Testis (tissue), 5 donors: ENCODE measurements around the gene EDNRA. TPM values are rescaled to one million over a fixed set of nuclear protein-coding genes. Genes with fewer than 3 reads are reported as not detected.
A peak's percentile ranks its signal among the peaks of the same experiment; 100 is the strongest.
"Not testable (repeated sequence)": the region's sequence is repeated elsewhere in the genome, so short reads cannot be mapped to it uniquely, and the experiment has no call there.

Experiments
- DNase-seq: peaks from one replicate; pipeline ENCODE4 v3.0.0-alpha.2; 2019
- H3K27ac ChIP-seq, 2 donors: fragments of 200-600 bp; sonication (generic); one replicate each; pipeline ENCODE4 v1.5.1; 2019
- H3K27me3 ChIP-seq: fragments of 200-600 bp; sonication (generic); one replicate; pipeline ENCODE4 v1.5.1; 2019
- H3K36me3 ChIP-seq: fragments of 200-600 bp; sonication (generic); one replicate; pipeline ENCODE4 v1.5.1; 2017; ENCODE audit warnings: low read depth; ENCODE audit errors: missing control alignments
- H3K4me1 ChIP-seq: fragments of 200-600 bp; sonication (generic); one replicate; pipeline ENCODE4 v1.5.1; 2019
- H3K4me3 ChIP-seq, 2 donors: fragments of 200-600 bp; sonication (generic); one replicate each; pipeline ENCODE4 v1.5.1; 2017 to 2019
- H3K9me3 ChIP-seq: fragments of 200-600 bp; sonication (generic); one replicate; pipeline ENCODE4 v1.5.1; 2017
- CTCF ChIP-seq, 3 experiments: fragments of 450-650 bp in 2 of 3; fragments of 200-600 bp in 1 of 3; sonication (generic) in 1 of 3; IDR thresholded peaks; one replicate each; pipeline ENCODE4 v1.5.1; 2016 to 2019; ENCODE audit warnings: antibody characterized with exemption in 3 of 3, mild to moderate bottlenecking in 2 of 3, moderate library complexity in 1 of 3
- POLR2A ChIP-seq: fragments of 450-650 bp; IDR thresholded peaks from one replicate; pipeline ENCODE4 v1.6.1; 2017; ENCODE audit warnings: antibody characterized with exemption, mild to moderate bottlenecking, moderate library complexity
- WGBS, 2 donors: methylation state at CpG; one replicate each; pipeline ENCODE4 v1.1.5; 2018; 5-methylcytosine and 5-hydroxymethylcytosine counted together
- intact Hi-C: fragments of 100-400 bp; cut with DNase I; formaldehyde crosslinking; loops from one replicate; pipeline ENCODE4 v1.15.1; 2023; ENCODE audit warnings: low total_unique reads
- long read RNA-seq, 2 donors: transcript quantifications; one replicate each; lab custom pipeline, GENCODE V29; 2026
- polyA plus RNA-seq: library from polyadenylated mRNA; stranded (reverse); fragments of 350-450 nt; fragmentation: Illumina TruSeq; extraction: RNeasy Lipid Tissue Mini Kit (QIAGEN cat#74804); gene quantifications from one replicate; pipeline ENCODE4 v1.2.3, GENCODE V29; 2014; ENCODE audit warnings: low read depth, low replicate concordance; ENCODE audit not compliant: insufficient read depth
- total RNA-seq, 2 donors: library from RNA; depleted of rRNA; stranded (reverse); fragments of >200 nt; gene quantifications; one replicate each; pipeline ENCODE4 v1.2.3, GENCODE V29; 2016

Gene EDNRA
- total RNA-seq (10 to 100 TPM in 1 of 2 donors, 1 to 10 TPM in 1; 9.4 to 12.3 TPM), polyA plus RNA-seq (14.1 TPM)
- long read RNA-seq, donor 1, full-length matches to known transcripts: 16 of 23 reads
- long read RNA-seq, donor 1, partial matches to known transcripts: 7 of 23 reads
- long read RNA-seq, donor 1, other reads (novel, unspliced or antisense): 0 of 23 reads
- long read RNA-seq, donor 2, full-length matches to known transcripts: 3 of 9 reads
- long read RNA-seq, donor 2, partial matches to known transcripts: 6 of 9 reads
- long read RNA-seq, donor 2, other reads (novel, unspliced or antisense): 0 of 9 reads

DNA sequence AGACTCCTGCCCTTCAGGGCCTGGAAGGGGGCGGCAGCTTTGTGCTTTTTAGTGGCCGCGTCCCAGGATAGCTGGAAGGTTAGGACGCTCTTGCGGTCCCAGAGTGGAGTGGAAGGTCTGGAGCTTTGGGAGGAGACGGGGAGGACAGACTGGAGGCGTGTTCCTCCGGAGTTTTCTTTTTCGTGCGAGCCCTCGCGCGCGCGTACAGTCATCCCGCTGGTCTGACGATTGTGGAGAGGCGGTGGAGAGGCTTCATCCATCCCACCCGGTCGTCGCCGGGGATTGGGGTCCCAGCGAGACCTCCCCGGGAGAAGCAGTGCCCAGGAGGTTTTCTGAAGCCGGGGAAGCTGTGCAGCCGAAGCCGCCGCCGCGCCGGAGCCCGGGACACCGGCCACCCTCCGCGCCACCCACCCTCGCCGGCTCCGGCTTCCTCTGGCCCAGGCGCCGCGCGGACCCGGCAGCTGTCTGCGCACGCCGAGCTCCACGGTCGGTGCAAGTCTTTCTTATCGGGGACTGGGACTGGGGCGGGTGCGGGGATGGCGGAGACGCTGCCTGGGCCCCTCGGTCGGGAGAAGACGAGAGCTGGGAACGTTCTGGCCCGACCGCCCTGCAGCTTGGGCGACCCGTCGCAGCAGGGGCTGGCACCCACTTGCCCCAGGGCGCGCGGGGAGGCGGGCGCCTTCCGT is at the start of gene EDNRA:
Gene EDNRA, plus strand, starts transcription at position 207 of the 686 bp plus-strand sequence. CDS start 4,585 bp downstream, outside the sequence.
- TF ChIP-seq POLR2A (no peak), CTCF (IDR thresholded peaks at IDR 0.05) (no peak)
- peak within 1 kb of the TSS; percentile 82 to 92 for H3K27ac ChIP-seq
- H3K9me3 ChIP-seq: no peaks in the 10 kb centered on the region
- WGBS, 2 donors: 1 to 3% methylated on average over 12 to 63 of the region's 68 CpGs
- peak; percentile 44 for DNase-seq
- H3K4me3 ChIP-seq: peak within 1 kb of the TSS; percentile 67 to 75
- peaks cover 5% of the 10 kb centered on the region for H3K4me1 ChIP-seq
- no peaks in the 10 kb centered on the region for H3K36me3 ChIP-seq
- H3K27me3 ChIP-seq: no peaks in the 10 kb centered on the region
- intact Hi-C loops: no loop called here

- H3K4me1 ChIP-seq, H3K9me3 ChIP-seq, DNase-seq, H3K27me3 ChIP-seq, H3K36me3 ChIP-seq, H3K27ac ChIP-seq, intact Hi-C loops, H3K4me3 ChIP-seq: not testable (repeated sequence)
- 69 to 75% methylated on average over 1 of the region's 1 CpG for WGBS, 2 donors
Measured at GRCh38 chr4:147434370-147434769, 46.5 kb upstream of the EDNRA start.

DNA sequence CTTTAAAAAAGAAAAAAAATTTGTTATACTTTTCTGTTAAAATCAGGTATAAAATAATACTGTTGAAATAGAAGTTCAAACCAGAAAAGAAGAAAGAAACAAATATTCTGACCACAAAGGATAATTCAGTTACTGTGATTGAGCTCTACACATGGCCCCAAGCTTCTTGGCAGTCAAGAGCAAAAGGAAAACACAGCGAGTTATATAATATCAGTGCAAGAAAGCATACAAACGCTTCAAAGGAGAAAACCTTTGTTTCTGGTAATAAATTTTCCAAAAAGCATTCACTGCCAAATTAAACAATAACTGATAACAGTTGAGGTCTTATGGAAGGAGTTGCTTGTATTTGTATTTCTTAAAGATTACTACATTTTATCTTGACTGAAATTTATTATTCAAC is 40.5 kb upstream of the EDNRA start:
- Histone ChIP-seq H3K27ac (no peak overlapping the region), H3K4me3 (no peak overlapping the region), H3K4me1 (no peaks in the 10 kb centered on the region), H3K9me3 (no peaks in the 10 kb centered on the region), H3K27me3 (no peaks in the 10 kb centered on the region), H3K36me3 (no peaks in the 10 kb centered on the region)
- DNase-seq: no peak
- intact Hi-C loops: no loop called here
- 56 to 57% methylated on average over 2 of the region's 2 CpGs for WGBS, 2 donors
- TF ChIP-seq CTCF (IDR thresholded peaks at IDR 0.05) (no peak), POLR2A (no peak)

GRCh38 chr4:147447786-147448185 is 33.1 kb upstream of the EDNRA start:
- intact Hi-C loops: no loop called here
- Histone ChIP-seq H3K27ac (no peak overlapping the region), H3K4me1 (no peaks in the 10 kb centered on the region), H3K9me3 (no peaks in the 10 kb centered on the region), H3K27me3 (no peaks in the 10 kb centered on the region), H3K36me3 (no peaks in the 10 kb centered on the region), H3K4me3 (no peak overlapping the region)
- TF ChIP-seq POLR2A: no peak
- TF ChIP-seq CTCF (IDR thresholded peaks at IDR 0.05): no peak
- WGBS, 2 donors: 47 to 54% methylated on average over 2 of the region's 2 CpGs
- DNase-seq: no peak

DNA sequence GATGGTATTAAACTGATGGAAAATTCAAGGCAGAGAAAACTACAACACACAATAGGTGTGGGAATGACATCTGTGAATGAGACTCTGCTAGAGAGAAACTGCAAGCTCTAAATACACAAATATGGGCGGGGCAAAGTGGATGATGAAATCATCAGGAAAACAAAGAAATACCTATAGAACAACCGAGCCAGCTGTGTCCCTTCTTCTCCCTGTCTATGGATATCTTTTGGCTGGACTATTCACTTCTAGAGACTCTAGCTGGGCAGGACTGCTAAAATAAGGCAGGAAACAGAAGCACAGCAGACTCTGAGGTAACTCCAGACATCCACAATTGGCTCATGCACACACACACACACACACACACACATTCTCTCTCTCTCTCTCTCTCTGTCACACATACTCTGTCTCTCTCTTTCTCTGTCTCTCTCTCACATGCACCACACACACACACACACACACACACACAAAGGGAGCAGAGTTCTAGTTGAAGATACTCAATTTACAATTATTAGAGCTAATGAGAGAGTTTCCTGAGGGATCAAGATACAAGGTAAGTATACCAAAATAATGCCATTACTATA is 27.2 kb upstream of the EDNRA start:
- Histone ChIP-seq H3K4me3 (no peak overlapping the region), H3K27me3 (no peaks in the 10 kb centered on the region), H3K27ac (no peak overlapping the region), H3K4me1 (no peaks in the 10 kb centered on the region), H3K36me3 (no peaks in the 10 kb centered on the region), H3K9me3 (no peaks in the 10 kb centered on the region)
- DNase-seq: no peak
- 71 to 72% methylated on average over 2 of the region's 2 CpGs for WGBS, 2 donors
- intact Hi-C loops: no loop called here
- no peak for TF ChIP-seq POLR2A
- TF ChIP-seq CTCF (IDR thresholded peaks at IDR 0.05): no peak
